ENCODE results near the gene DGKH.
"Not testable (repeated sequence)": the region's sequence is repeated elsewhere in the genome, so short reads cannot be mapped to it uniquely, and the experiment has no call there.

Gene DGKH

GRCh38 chr13:42066542-42066941 is 18.1 kb downstream of the DGKH start:
- no peak for DNase-seq
- H3K4me1 ChIP-seq (ENCODE audit: control insufficient read depth, insufficient read depth, low read length, poor library complexity, severe bottlenecking) = no peaks in the 10 kb centered on the region
- no peak overlapping the region for H3K27ac ChIP-seq (ENCODE audit: insufficient read depth, low read length, poor library complexity, severe bottlenecking)
- H3K27me3 ChIP-seq (replicated peaks; ENCODE audit: control insufficient read depth, insufficient read depth, low read length, poor library complexity, severe bottlenecking) = no peaks in the 10 kb centered on the region
- H3K9me3 ChIP-seq (ENCODE audit: control insufficient read depth, low read length) = no peaks in the 10 kb centered on the region
- H3K36me3 ChIP-seq (ENCODE audit: control insufficient read depth, insufficient read depth, low read length) = no peaks in the 10 kb centered on the region
- H3K4me3 ChIP-seq (ENCODE audit: insufficient read depth, low read depth, low read length, poor library complexity, severe bottlenecking) = no peak overlapping the region

DNA sequence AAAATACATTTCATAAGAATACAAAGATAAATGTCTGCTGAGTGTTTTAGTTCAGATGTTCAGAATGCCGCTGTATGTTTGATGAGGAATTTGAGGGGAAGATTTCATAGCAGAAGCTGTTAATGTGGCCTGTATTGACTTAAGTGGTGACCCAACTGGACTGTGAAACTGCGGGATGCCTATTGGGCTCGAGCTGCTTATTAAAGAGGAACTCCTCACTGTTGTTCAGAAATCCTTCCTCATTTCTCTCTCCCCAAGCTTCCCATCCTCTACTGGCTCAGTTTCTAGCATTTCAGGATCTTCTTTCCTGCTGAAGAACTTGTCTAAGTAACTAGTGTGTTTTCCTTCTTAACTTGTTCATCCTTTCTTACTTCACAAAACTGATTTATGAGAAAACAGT is 20.4 kb downstream of the DGKH start:
- Histone ChIP-seq H3K27me3 (replicated peaks; ENCODE audit: control insufficient read depth, insufficient read depth, low read length, poor library complexity, severe bottlenecking) (no peaks in the 10 kb centered on the region), H3K27ac (ENCODE audit: insufficient read depth, low read length, poor library complexity, severe bottlenecking) (no peak overlapping the region), H3K9me3 (ENCODE audit: control insufficient read depth, low read length) (no peaks in the 10 kb centered on the region), H3K4me3 (ENCODE audit: insufficient read depth, low read depth, low read length, poor library complexity, severe bottlenecking) (no peak overlapping the region), H3K36me3 (ENCODE audit: control insufficient read depth, insufficient read depth, low read length) (no peaks in the 10 kb centered on the region), H3K4me1 (ENCODE audit: control insufficient read depth, insufficient read depth, low read length, poor library complexity, severe bottlenecking) (no peaks in the 10 kb centered on the region)
- DNase-seq = no peak

DNA sequence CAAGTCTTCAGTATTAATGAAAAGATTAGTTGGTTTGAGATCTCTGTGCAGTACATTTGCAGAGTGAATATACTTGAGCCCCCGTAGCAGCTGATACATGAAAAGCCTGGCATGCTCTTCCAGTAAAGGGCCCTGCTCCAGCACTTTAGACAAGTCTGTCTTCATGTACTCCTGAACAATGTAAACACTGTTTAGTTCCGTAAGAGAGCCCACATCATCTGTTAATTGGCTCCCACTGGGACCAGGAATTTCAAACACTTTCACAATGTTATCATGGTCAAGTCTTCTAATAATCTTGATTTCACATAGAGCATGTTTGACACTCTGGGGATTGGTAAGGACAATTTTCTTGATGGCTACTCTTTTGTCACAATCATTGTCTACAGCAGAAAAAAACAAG is 22.2 kb downstream of the DGKH start:
- H3K4me1 ChIP-seq (ENCODE audit: control insufficient read depth, insufficient read depth, low read length, poor library complexity, severe bottlenecking); DNase-seq; H3K9me3 ChIP-seq (ENCODE audit: control insufficient read depth, low read length); H3K4me3 ChIP-seq (ENCODE audit: insufficient read depth, low read depth, low read length, poor library complexity, severe bottlenecking); H3K27ac ChIP-seq (ENCODE audit: insufficient read depth, low read length, poor library complexity, severe bottlenecking); H3K27me3 ChIP-seq (replicated peaks; ENCODE audit: control insufficient read depth, insufficient read depth, low read length, poor library complexity, severe bottlenecking); H3K36me3 ChIP-seq (ENCODE audit: control insufficient read depth, insufficient read depth, low read length): not testable (repeated sequence)

DNA sequence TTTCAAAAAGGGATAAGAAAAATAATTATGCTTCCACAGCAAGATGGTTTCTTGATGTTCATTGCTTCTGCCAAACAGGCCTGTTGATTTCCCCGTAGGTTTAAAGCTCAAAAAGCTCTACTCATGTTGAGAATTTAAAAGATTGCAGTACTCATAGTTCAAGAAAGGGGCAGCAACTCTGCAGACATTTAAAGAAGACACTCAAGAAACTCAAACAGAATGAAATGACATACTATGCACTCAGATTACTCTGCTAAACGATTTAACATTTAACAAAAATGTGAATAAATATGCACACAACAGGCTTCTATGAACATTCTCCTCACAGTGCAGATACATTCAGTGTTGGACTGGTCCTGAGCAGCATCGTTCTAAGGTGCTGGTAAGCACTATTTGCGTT is 22.7 kb downstream of the DGKH start:
- H3K9me3 ChIP-seq (ENCODE audit: control insufficient read depth, low read length) = not testable (repeated sequence)

DNA sequence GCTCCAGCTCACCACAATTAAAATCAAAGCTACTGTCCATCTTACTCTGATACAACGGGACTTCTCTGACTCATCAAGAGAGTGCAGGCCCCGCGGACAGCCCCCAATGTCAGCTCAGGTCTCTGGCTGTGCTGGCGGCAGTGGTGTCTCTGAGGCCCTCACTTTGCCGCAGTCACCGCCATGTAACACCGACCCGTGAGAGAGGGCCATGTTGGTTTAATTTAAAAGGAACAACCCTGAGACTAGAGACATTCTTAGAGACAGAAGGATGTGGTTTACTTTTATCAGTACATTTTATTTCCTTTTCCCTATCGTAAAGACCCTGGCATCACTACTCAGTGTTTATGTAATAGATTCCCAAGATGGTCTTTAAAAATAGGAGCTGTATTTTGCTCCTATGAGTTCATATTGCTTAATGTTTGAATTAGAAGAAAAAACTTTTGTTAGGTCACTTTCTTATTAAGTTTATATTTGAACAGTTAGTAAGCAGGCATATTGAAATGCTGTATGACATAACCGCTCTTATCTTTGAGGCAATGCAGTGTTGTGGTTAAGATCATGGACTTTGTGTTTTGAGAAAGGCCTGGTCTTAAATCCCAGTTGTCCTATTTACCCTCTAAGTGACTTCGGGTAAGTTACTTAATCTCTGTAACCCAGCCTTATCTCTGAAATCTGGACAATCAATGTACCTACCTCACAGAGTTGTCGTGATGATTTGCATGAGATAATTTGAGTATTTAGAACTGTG is 23.4 kb downstream of the DGKH start:
- no peak for DNase-seq
- no peak overlapping the region for H3K27ac ChIP-seq (ENCODE audit: insufficient read depth, low read length, poor library complexity, severe bottlenecking)
- H3K4me3 ChIP-seq (ENCODE audit: insufficient read depth, low read depth, low read length, poor library complexity, severe bottlenecking) = no peak overlapping the region
- H3K4me1 ChIP-seq (ENCODE audit: control insufficient read depth, insufficient read depth, low read length, poor library complexity, severe bottlenecking) = no peaks in the 10 kb centered on the region
- H3K36me3 ChIP-seq (ENCODE audit: control insufficient read depth, insufficient read depth, low read length) = no peaks in the 10 kb centered on the region
- no peaks in the 10 kb centered on the region for H3K27me3 ChIP-seq (replicated peaks; ENCODE audit: control insufficient read depth, insufficient read depth, low read length, poor library complexity, severe bottlenecking)
- no peaks in the 10 kb centered on the region for H3K9me3 ChIP-seq (ENCODE audit: control insufficient read depth, low read length)

More for the DNA sequence above, 22.7 kb downstream of the DGKH start:
- not testable (repeated sequence) for H3K27me3 ChIP-seq (replicated peaks; ENCODE audit: control insufficient read depth, insufficient read depth, low read length, poor library complexity, severe bottlenecking); H3K4me3 ChIP-seq (ENCODE audit: insufficient read depth, low read depth, low read length, poor library complexity, severe bottlenecking); H3K4me1 ChIP-seq (ENCODE audit: control insufficient read depth, insufficient read depth, low read length, poor library complexity, severe bottlenecking); H3K36me3 ChIP-seq (ENCODE audit: control insufficient read depth, insufficient read depth, low read length); DNase-seq; H3K27ac ChIP-seq (ENCODE audit: insufficient read depth, low read length, poor library complexity, severe bottlenecking)

DNA sequence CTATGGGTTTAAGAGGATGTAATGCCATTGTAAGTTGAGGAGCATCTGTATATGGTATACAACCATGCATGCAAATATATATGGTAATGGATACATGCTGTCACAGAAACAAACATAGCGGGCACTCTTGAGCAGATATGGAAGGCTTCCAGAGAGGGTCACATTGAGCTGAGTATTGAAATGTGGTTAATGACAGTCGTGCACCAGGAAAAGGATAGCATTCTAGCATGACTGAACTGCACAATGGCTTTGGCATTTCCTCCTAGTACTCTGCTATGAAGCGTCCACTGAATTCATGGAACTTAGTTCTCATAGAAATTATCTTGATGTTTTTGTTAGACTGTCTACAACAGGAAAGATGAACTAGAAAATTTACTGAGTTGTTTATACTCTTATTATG is 25.2 kb downstream of the DGKH start:
- no peak for DNase-seq
- no peaks in the 10 kb centered on the region for H3K36me3 ChIP-seq (ENCODE audit: control insufficient read depth, insufficient read depth, low read length)

GRCh38 chr13:42075517-42075916 is 27.1 kb downstream of the DGKH start:
- DNase-seq = no peak
- no peaks in the 10 kb centered on the region for H3K36me3 ChIP-seq (ENCODE audit: control insufficient read depth, insufficient read depth, low read length)
- no peaks in the 10 kb centered on the region for H3K4me1 ChIP-seq (ENCODE audit: control insufficient read depth, insufficient read depth, low read length, poor library complexity, severe bottlenecking)
- H3K27ac ChIP-seq (ENCODE audit: insufficient read depth, low read length, poor library complexity, severe bottlenecking) = no peak overlapping the region
- H3K27me3 ChIP-seq (replicated peaks; ENCODE audit: control insufficient read depth, insufficient read depth, low read length, poor library complexity, severe bottlenecking) = no peaks in the 10 kb centered on the region
- H3K4me3 ChIP-seq (ENCODE audit: insufficient read depth, low read depth, low read length, poor library complexity, severe bottlenecking) = no peak overlapping the region
- no peaks in the 10 kb centered on the region for H3K9me3 ChIP-seq (ENCODE audit: control insufficient read depth, low read length)

More for the DNA sequence above, 25.2 kb downstream of the DGKH start:
- Histone ChIP-seq H3K27ac (ENCODE audit: insufficient read depth, low read length, poor library complexity, severe bottlenecking) (no peak overlapping the region), H3K27me3 (replicated peaks; ENCODE audit: control insufficient read depth, insufficient read depth, low read length, poor library complexity, severe bottlenecking) (no peaks in the 10 kb centered on the region), H3K4me1 (ENCODE audit: control insufficient read depth, insufficient read depth, low read length, poor library complexity, severe bottlenecking) (no peaks in the 10 kb centered on the region), H3K4me3 (ENCODE audit: insufficient read depth, low read depth, low read length, poor library complexity, severe bottlenecking) (no peak overlapping the region), H3K9me3 (ENCODE audit: control insufficient read depth, low read length) (no peaks in the 10 kb centered on the region)

- DNase-seq = no peak
- Histone ChIP-seq H3K4me3 (ENCODE audit: insufficient read depth, low read depth, low read length, poor library complexity, severe bottlenecking) (no peak overlapping the region), H3K27me3 (replicated peaks; ENCODE audit: control insufficient read depth, insufficient read depth, low read length, poor library complexity, severe bottlenecking) (no peaks in the 10 kb centered on the region), H3K9me3 (ENCODE audit: control insufficient read depth, low read length) (no peaks in the 10 kb centered on the region), H3K36me3 (ENCODE audit: control insufficient read depth, insufficient read depth, low read length) (no peaks in the 10 kb centered on the region), H3K27ac (ENCODE audit: insufficient read depth, low read length, poor library complexity, severe bottlenecking) (no peak overlapping the region), H3K4me1 (ENCODE audit: control insufficient read depth, insufficient read depth, low read length, poor library complexity, severe bottlenecking) (no peaks in the 10 kb centered on the region)
These were observed 27.9 kb downstream of the DGKH start for GRCh38 chr13:42076309-42076713.

- Histone ChIP-seq H3K27ac (ENCODE audit: insufficient read depth, low read length, poor library complexity, severe bottlenecking) (no peak overlapping the region), H3K27me3 (replicated peaks; ENCODE audit: control insufficient read depth, insufficient read depth, low read length, poor library complexity, severe bottlenecking) (no peaks in the 10 kb centered on the region), H3K36me3 (ENCODE audit: control insufficient read depth, insufficient read depth, low read length) (no peaks in the 10 kb centered on the region), H3K4me3 (ENCODE audit: insufficient read depth, low read depth, low read length, poor library complexity, severe bottlenecking) (no peak overlapping the region), H3K9me3 (ENCODE audit: control insufficient read depth, low read length) (no peaks in the 10 kb centered on the region), H3K4me1 (ENCODE audit: control insufficient read depth, insufficient read depth, low read length, poor library complexity, severe bottlenecking) (no peaks in the 10 kb centered on the region)
- DNase-seq = no peak
These were observed 29.8 kb downstream of the DGKH start for GRCh38 chr13:42078128-42078808.

DNA sequence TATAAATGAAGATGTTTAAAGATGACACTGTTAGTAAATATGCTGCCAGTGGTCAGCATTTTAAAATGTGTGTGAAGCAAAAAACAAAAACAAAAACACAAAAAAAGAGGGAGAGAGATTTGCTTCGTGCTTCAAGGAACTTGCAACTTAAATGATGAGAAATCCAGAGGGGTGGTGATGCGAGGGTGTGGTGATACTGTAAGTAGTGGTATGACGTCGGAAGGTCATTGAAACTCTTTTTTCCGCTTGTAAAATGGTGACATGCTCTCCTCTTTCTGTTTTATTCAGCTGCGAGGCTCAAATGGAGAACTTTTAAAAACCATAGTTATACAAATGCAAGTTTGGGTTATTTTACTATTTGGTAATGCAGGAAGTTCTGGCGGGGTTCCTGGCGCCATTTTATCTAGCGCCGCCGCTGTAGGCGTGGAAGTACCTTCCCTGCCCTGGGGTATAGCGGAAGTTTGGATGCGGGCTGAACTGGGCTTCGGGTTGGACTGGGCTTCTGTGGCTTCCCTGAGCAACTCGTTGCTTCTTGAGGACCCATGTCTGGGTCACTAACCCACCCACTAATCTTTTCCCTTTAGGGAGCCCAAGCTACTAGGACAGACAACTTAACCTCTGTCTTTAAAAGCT is 34.8 kb downstream of the DGKH start:
- H3K4me3 ChIP-seq (ENCODE audit: insufficient read depth, low read depth, low read length, poor library complexity, severe bottlenecking) = no peak overlapping the region
- no peaks in the 10 kb centered on the region for H3K36me3 ChIP-seq (ENCODE audit: control insufficient read depth, insufficient read depth, low read length)
- no peak for DNase-seq
- H3K9me3 ChIP-seq (ENCODE audit: control insufficient read depth, low read length) = no peaks in the 10 kb centered on the region
- H3K27me3 ChIP-seq (replicated peaks; ENCODE audit: control insufficient read depth, insufficient read depth, low read length, poor library complexity, severe bottlenecking) = no peaks in the 10 kb centered on the region
- H3K4me1 ChIP-seq (ENCODE audit: control insufficient read depth, insufficient read depth, low read length, poor library complexity, severe bottlenecking) = no peaks in the 10 kb centered on the region
- no peak overlapping the region for H3K27ac ChIP-seq (ENCODE audit: insufficient read depth, low read length, poor library complexity, severe bottlenecking)

Data from effector memory CD4-positive, alpha-beta T cell (primary cell).